ENCODE data around the gene FARP1. TPM values are rescaled to one million over a fixed set of nuclear protein-coding genes. Genes with fewer than 3 reads are reported as not detected.

Gene FARP1
- total RNA-seq, 6 experiments from 2014 or later = 44.9 to 104 (median 80.0) TPM

- H3K27ac ChIP-seq = no peak overlapping the region
- H3K9me3 ChIP-seq = no peaks in the 10 kb centered on the region
- H3K4me1 ChIP-seq = peaks cover 0 to 12% (median 2%) of the 10 kb centered on the region in 4 donors
- H3K36me3 ChIP-seq = peaks cover 0 to 9% (median 4%) of the 10 kb centered on the region in 4 donors
- TF ChIP-seq, protein P1, sequence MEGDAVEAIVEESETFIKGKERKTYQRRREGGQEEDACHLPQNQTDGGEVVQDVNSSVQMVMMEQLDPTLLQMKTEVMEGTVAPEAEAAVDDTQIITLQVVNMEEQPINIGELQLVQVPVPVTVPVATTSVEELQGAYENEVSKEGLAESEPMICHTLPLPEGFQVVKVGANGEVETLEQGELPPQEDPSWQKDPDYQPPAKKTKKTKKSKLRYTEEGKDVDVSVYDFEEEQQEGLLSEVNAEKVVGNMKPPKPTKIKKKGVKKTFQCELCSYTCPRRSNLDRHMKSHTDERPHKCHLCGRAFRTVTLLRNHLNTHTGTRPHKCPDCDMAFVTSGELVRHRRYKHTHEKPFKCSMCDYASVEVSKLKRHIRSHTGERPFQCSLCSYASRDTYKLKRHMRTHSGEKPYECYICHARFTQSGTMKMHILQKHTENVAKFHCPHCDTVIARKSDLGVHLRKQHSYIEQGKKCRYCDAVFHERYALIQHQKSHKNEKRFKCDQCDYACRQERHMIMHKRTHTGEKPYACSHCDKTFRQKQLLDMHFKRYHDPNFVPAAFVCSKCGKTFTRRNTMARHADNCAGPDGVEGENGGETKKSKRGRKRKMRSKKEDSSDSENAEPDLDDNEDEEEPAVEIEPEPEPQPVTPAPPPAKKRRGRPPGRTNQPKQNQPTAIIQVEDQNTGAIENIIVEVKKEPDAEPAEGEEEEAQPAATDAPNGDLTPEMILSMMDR (IDR thresholded peaks at IDR 0.05) = no peak
- TF ChIP-seq POLR2A (IDR thresholded peaks at IDR 0.05) = no peak
- DNase-seq (no peak), ATAC-seq (peak in 3 of 4 donors; percentile 11 to 16 (median 11))
- intact Hi-C loops (cut with DNase I) = no loop called here
- no peak overlapping the region for H3K4me3 ChIP-seq
- H3K27me3 ChIP-seq = no peaks in the 10 kb centered on the region
- WGBS (ENCODE audit: insufficient coverage, low coverage, low lambda C conversion rate, missing lambda C conversion rate) = 73% methylated on average over 10 of the region's 16 CpGs
These were observed 71.2 kb downstream of the FARP1 start for GRCh38 chr13:98214008-98214643.

GRCh38 chr13:98214707-98215106, 71.8 kb downstream of the FARP1 start:
- Histone ChIP-seq H3K9me3 (no peaks in the 10 kb centered on the region), H3K27me3 (no peaks in the 10 kb centered on the region), H3K4me3 (no peak overlapping the region), H3K4me1 (peaks cover 0 to 12% (median 2%) of the 10 kb centered on the region in 4 donors), H3K36me3 (peaks cover 0 to 9% (median 4%) of the 10 kb centered on the region in 4 donors), H3K27ac (no peak overlapping the region)
- DNase-seq = no peak
- intact Hi-C loops (cut with DNase I) = no loop called here
- ATAC-seq = peak in 1 of 4 donors; percentile 43
- TF ChIP-seq, protein P1 (IDR thresholded peaks at IDR 0.05) = no peak
- no peak for TF ChIP-seq POLR2A (IDR thresholded peaks at IDR 0.05)
- WGBS (ENCODE audit: insufficient coverage, low coverage, low lambda C conversion rate, missing lambda C conversion rate) = 59% methylated on average over 5 of the region's 6 CpGs

DNA sequence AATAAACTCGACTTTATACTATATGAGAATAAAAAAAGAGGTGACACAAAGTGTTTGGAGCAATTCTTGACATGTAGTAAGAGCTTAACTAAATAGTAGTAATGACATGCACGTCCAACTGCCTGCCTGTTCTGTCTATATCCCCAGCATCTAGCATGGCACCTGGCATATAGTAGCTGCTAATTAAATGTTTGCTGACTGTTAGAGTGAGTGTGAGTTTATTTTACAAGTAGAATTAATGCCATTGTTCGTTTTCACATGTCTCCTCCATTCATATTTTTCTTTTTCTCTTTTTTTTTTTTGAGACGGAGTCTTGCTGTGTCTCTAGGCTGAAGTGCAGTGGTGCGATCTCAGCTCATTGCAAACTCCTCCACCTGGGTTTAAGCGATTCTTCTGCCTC, 72.6 kb downstream of the FARP1 start:
- whole genome bisulfite sequencing (ENCODE audit: insufficient coverage, low coverage, low lambda C conversion rate, missing lambda C conversion rate) = 87% methylated on average over 3 of the region's 6 CpGs
- H3K27ac ChIP-seq = no peak overlapping the region
- no peaks in the 10 kb centered on the region for H3K9me3 ChIP-seq
- DNase-seq (no peak), ATAC-seq (no peak)
- no peak for TF ChIP-seq POLR2A (IDR thresholded peaks at IDR 0.05)
- TF ChIP-seq, protein P1 (IDR thresholded peaks at IDR 0.05) = no peak
- no peak overlapping the region for H3K4me3 ChIP-seq
- intact Hi-C loops (cut with DNase I) = no loop called here
- peaks cover 0 to 9% (median 4%) of the 10 kb centered on the region in 4 donors for H3K36me3 ChIP-seq
- no peaks in the 10 kb centered on the region for H3K27me3 ChIP-seq
- H3K4me1 ChIP-seq = peaks cover 0 to 7% (median 0%) of the 10 kb centered on the region in 4 donors

DNA sequence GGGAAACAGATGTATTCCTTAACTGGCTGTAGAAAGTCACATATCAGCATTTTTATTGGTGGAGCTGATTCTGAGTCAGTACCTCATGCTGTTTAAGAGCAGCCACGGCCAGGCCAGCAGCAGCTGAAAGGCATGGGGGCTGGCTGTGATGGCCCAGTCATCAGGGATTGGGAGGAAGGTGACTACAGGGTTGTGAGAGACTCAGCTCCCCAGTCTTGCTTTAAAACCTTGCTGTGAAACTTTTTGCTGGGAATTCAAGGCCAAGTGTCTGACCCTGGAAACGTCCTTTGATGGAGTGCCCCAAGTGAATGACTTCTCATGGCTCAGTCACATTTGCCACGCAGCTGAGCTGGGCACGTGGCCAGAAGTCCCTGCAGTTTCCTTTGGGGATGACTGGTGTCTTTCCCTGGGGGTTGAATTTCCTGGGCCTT, 73.3 kb downstream of the FARP1 start:
- peak in 1 of 3 donors; percentile 45 for DNase-seq
- Histone ChIP-seq H3K4me1 (peaks cover 0 to 7% (median under 1%) of the 10 kb centered on the region in 4 donors), H3K27me3 (no peaks in the 10 kb centered on the region), H3K9me3 (no peaks in the 10 kb centered on the region), H3K27ac (no peak overlapping the region), H3K4me3 (no peak overlapping the region), H3K36me3 (peaks cover 0 to 9% (median 4%) of the 10 kb centered on the region in 4 donors)
- intact Hi-C loops (cut with DNase I) = no loop called here
- 40% methylated on average over 4 of the region's 4 CpGs for WGBS (ENCODE audit: insufficient coverage, low coverage, low lambda C conversion rate, missing lambda C conversion rate)
- TF ChIP-seq, protein P1 (IDR thresholded peaks at IDR 0.05) = no peak
- no peak for TF ChIP-seq POLR2A (IDR thresholded peaks at IDR 0.05)
- ATAC-seq = peak in 2 of 4 donors; percentile 11 to 39
